OCI-LY3 (cell line): Measurements from ENCODE around the gene CASR.

Source experiments
- CTCF ChIP-seq: fragments of 200-600, 300-600 bp; sonication (generic); IDR thresholded peaks from 2 replicates; pipeline ENCODE4 v1.5.1; 2014; ENCODE audit warnings: antibody characterized with exemption, low read length, low read depth
- EZH2phosphoT487 ChIP-seq: fragments of 200-600 bp; shearing (Covaris generic); IDR thresholded peaks from 2 replicates; pipeline ENCODE4 v1.6.1; 2018; ENCODE audit warnings: antibody characterized with exemption, mixed run types, low read depth

- no peak for TF ChIP-seq CTCF
- no peak for TF ChIP-seq EZH2phosphoT487
Measured at GRCh38 chr3:122307094-122307687, 123.7 kb downstream of the CASR start.
